GM19324 (cell line): ENCODE measurements around the gene ATG101.

Experiments
- ATAC-seq: cut with Tn5 transposase; IDR thresholded peaks from one replicate; pipeline ENCODE4 v1.9.1; 2021; ENCODE audit warnings: mild to moderate bottlenecking, moderate library complexity; ENCODE audit not compliant: unreplicated experiment, low FRiP score

The ATG101 gene

DNA sequence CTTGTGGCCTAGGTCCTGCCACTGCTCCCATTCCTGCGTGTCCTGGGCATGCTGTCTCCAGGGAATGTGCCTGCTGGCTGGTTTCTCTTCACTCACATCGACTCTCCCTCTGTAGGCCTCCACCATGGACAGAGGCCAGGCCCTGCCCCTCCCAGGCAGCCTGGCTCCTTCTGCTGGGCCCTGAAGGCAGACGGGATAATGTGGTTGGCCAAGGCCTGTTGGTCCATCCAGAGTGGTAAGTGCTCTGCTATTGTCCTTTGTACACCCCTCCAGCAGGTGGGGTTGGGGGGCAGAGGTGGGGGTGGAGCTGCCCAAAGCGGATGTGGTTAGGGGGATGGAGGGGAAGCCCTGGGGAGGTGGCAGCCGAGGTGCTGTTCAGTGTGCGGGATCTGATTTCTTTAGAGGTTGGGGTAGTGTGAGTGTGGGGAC, 28.1 kb upstream of the ATG101 start:
- ATAC-seq, result no peak

DNA sequence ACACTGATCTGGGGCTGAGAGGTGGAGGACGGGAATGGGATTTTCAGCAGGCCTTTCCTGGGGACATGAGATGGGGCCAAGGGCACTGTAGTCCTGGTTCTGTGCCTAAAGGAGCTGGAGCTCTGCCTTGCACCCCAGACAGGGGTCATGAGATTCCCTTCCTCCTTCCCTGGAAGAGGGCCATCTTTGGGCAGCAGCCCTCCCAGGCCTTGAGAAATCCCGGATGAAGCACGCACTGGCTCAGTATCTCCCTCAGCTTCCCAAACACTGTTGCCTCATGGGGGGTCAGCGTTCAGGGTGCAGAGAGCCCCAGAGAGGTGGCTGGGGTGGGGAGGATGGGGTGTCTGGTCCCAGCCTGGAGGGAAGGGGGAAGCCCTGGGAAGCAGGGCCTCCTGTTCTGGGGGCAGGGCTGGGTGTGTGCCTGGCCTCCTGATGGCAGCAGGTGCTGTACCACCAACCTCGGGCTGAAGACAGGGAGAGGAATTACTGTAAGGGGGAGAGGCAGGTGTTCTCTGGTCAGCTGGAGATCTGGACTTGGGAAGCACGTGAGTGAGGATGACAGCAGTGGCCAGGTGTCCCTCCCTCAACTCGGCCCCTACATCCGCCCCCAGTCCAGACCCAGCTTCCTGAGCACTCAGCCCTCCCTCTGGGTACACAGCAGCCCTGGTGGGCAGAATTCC, 26.9 kb upstream of the ATG101 start:
- no peak for ATAC-seq

DNA sequence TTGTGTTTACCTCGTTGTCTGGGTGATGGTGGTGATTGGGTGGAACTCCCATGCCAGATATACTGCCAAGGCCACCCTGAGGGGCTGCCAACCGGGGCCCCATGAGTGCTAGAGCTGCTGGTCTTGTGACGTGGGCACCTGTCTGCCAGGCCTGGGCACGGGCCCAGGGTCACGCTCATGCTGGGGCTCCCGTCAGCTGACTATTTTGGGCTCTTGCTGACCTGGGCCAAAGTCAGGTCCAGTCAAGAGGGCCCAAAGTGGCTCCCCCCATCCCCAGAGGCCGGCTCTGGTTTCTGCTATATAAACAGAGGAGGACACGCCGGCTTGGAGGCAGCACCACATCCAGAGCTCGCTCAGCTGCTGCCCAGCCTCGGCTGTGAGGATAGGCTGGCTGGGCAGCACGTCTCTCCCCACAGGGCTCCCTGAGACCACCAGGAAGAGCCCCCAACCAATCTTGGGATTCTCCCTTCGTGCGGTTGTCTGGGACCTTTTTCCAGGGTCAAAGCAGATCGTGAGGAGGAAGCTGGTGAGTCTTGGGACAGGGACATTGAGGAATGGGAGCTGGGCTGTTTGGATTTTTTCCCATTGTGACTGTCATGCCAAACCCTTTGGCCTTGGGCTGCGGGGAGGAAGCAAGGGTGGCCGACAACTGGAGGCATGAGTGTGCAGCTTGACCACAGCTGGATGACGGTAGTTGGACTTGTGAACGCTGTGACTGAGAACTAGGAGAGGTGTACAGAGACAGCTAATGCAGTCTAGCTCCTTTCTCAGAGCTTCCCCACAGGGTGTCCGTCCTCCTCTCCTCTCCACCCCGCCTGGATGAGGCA, 26.2 kb upstream of the ATG101 start:
- ATAC-seq, result no peak

DNA sequence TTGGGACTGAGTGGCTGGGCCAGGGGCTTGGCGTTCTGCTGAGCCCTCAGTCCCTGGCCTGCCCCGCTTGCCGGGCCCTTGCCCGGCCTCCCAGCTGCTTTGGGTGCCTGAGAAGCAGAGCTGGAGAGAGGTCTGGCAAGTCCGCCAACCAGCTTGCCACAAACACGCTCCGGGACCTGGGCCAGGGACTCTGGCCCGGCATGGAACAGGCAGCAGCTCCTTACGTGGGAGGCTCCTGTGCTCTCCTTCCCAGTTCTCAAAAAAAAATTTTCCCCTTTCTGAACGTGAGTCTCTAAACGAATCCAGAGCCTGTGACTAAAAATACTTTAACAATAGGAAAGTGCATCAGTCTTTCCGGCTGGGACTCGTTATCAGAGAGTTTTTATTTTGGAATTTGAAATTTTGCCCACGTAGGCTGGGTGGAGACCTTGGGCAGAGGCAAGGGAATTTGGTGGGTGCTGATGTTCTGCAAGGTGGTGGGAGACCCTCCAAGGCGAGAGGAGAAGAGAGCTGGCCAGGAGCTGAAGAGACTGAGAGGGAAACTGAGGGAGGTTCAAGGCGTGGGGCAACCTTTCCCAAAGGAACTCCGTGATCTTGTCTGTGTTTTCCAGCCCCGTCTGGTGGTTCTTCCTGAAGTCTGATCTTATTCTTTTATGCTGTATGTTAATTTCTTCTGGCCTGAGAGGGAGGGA, 25.3 kb upstream of the ATG101 start:
- no peak for ATAC-seq

DNA sequence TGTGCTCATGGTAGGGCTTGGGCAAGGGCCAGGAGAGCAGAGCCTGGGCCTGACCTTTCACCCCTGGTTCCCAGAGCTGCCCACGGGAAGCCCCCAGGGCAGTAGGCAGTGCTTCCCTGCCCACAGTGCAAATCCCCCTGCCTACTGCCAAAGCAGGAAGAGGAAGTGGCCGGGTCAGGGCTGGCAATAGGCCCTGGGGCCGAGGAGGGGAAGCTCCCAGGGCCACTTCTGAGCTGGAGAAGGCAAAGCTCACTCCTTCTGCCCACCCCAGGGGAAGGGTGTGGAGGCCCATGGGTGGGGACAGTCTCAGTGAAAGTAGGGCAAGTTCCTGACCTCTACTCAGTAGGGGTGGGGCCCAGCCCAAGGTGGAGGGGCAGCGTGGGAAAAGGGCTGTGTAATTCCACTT, 24.0 kb upstream of the ATG101 start:
- no peak for ATAC-seq

DNA sequence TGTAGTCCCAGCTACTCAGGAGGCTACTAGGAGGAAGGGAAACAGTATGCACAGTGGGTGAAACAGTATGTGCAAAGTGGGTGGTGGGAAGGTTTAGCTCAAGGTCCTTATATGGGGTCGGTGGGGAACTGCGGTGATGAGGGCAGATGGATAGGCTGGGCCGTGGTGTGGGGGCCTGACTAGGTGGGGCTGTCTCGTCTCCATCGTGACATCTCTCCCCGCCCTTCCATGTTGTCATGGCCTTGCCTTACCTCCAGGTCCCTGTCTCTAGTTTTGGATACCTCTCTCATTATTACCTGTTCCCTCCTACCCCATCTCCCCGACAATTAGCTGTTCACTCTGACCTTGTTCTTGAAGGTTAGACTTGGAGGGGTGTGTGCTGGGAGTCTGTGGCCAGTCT, 22.9 kb upstream of the ATG101 start:
- ATAC-seq, result no peak

DNA sequence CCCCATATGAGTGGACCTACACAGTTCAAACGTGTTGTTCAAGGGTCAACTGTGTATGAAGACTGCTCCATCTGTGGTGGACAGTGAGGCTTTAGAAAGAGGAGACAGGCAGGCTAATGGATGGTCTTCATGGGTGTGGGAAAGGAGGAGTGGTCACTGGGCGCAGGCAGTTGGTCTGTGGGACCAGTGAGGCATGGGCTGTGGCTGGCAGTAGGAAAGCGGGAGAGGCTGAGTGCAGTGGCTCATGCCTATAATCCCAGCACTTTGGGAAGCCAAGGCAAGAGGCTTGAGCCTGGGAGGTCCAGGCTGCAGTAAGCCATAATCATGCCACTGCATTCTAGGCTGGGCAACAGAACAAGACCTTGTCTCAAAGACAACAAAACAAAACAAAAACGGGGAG, 20.5 kb upstream of the ATG101 start:
- ATAC-seq, result no peak

DNA sequence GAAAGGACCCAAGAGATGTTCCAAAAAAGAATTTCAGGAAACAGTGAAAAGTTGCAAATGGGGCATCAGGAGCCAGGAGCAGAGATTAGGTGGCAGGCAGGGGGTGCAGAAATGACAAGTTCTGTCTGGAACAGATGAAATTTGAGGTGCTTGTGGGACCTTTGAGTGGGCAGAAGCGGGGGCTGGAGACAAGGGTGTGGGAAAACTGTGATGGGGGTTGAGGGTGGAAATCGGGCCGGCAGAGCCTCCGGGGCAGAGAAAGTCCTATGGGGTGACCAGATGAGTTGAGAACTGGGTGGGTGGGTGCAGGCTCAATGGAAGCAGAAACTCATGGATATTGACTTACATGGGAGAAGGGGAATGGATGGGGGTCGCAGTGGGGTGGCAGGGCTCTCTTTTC, 20.1 kb upstream of the ATG101 start:
- no peak for ATAC-seq

DNA sequence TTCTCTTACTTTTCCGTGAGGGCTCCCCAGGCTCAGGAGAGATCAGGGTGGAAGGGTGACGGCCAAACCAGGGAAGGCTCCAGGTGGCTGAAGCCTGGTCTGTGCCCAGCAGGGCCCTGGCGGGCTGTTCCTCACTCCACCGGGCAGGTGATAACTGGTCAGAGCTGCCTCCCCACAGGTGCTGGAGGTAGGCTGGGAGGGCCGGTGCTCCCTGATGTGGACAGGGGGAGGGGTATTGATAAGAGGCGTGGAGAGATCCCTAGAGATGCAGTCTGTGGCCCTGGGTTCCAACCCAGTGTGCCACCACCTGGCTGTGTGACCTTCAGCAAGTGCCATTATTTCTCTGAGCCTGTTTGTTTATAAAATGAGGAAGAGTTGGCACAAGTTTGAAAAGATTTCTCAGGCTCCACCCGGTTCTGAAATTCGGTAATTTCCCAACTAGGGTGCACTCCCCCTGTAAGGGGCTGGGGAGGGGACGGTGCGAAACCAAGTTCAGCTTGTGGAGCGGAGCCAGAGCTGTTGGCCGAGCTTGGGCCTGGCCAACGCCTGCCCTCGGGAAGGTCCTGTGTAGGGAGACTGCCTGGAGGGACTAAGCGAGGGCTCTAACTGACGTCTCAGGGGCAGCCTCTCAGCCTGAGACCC, 19.5 kb upstream of the ATG101 start:
- ATAC-seq, result no peak

DNA sequence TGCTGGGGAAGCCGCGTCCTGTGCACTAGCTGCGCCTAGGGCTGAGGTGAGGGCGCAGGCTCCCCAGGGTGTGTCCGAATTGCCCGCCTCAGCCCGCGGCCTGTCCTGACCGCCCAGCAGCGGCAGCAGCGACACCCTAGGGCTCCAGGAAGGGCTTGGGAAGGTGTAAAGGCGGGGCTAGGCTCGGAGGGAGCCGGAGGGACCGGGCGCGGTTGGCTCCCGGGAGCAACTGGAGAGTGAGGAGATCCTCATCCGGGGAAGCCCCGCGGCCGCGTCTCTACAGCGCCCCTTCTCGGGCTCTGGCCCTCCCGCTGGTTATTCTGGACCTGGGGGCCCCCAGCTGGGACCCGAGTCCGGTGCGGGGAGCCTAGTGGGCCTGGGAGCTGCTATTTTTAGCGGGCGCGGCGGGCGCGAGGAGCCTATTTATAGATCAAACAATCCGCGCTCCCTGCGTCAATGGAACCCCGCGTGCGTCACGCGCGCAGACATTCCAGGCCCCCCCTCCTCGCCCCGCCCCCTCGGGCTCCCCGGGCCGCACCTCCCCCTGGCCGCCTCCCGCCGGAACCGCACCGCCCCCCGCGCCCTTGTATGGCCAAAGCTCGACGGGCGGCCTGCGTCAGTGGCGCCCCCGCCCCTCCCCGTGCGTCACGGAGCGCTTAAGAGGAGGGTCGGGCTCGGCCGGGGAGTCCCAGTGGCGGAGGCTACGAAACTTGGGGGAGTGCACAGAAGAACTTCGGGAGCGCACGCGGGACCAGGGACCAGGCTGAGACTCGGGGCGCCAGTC, 18.8 kb upstream of the ATG101 start, which contains the start of gene NR4A1:
TSS of gene NR4A1 (plus strand) at position 685 of the 784 bp plus-strand sequence. CDS start 2,887 bp downstream, outside the sequence.
- ATAC-seq, result peak; percentile 80

DNA sequence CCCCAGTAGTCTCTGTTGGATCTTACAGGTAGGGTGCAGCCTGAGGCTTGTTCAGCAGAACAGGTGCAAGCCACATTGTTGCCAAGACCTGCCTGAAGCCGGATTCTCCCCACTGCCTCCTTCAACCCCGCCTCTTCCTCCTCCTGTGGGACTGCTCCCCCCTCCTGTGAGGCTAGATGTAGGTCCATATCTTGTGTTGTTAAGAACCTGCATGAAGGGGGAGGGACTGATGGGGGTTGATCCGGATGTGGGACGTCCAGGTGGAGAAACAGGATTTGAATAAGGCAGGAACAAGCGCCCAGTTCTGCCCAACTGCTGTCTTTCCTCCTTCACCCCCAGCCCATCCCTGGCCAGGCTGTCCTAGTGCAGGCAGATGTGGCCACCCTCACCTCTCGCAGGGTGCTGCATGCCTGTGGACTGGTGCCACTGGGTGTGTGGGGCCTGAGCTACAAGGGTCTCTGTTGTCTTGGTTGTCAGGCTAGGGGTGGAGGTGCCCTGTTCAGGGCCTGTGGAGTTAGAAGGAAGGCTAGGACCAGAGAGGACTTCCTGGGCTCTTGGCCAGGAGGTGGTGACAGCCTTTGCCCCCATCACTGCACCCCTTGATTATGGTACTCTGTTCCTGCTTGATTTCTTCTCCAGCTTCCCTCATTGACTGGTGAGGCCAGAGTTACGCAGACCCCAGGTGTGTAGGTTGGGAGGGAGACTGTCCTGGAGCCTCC, 17.2 kb upstream of the ATG101 start:
- ATAC-seq, result no peak

DNA sequence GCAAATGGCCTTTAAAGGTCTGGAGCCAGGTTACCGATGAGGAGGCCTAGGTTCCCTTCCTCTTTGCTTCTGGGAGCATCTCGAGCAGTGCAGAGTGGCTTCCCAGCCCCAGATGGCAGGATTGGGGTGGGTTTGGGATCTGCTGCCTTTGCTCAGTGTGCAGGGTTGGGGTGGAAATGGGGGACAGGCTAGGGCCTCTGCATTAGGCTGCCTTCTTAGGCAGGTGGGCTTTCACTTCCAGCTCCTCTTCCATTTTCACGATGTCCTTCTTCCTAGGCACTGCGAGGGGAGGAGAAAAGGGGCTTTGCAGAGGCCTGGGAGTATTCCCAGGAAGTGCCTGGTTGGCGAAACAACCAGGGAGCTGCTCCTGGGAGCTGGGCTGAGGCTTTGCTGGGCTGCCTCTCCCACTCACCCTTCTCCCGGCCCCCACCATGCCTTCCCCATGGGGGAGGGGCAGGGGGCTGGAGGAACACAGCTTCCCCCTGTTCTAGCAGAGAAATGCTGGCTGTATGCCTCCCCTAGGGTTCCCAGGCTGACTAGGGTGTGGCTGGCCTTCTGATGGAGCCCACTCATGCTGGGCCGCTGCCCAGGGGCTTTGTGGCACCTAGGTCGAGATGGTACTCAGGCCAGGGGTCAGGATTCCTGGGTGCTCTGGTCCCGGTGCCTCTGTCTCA, 16.1 kb upstream of the ATG101 start:
- ATAC-seq, result no peak

DNA sequence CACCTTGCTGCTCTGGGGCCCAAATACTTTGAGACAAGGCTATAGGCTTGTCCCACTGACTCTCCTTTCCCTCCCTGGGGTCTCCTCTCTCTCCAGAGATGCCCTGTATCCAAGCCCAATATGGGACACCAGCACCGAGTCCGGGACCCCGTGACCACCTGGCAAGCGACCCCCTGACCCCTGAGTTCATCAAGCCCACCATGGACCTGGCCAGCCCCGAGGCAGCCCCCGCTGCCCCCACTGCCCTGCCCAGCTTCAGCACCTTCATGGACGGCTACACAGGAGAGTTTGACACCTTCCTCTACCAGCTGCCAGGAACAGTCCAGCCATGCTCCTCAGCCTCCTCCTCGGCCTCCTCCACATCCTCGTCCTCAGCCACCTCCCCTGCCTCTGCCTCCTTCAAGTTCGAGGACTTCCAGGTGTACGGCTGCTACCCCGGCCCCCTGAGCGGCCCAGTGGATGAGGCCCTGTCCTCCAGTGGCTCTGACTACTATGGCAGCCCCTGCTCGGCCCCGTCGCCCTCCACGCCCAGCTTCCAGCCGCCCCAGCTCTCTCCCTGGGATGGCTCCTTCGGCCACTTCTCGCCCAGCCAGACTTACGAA, 15.4 kb upstream of the ATG101 start:
- no peak for ATAC-seq

DNA sequence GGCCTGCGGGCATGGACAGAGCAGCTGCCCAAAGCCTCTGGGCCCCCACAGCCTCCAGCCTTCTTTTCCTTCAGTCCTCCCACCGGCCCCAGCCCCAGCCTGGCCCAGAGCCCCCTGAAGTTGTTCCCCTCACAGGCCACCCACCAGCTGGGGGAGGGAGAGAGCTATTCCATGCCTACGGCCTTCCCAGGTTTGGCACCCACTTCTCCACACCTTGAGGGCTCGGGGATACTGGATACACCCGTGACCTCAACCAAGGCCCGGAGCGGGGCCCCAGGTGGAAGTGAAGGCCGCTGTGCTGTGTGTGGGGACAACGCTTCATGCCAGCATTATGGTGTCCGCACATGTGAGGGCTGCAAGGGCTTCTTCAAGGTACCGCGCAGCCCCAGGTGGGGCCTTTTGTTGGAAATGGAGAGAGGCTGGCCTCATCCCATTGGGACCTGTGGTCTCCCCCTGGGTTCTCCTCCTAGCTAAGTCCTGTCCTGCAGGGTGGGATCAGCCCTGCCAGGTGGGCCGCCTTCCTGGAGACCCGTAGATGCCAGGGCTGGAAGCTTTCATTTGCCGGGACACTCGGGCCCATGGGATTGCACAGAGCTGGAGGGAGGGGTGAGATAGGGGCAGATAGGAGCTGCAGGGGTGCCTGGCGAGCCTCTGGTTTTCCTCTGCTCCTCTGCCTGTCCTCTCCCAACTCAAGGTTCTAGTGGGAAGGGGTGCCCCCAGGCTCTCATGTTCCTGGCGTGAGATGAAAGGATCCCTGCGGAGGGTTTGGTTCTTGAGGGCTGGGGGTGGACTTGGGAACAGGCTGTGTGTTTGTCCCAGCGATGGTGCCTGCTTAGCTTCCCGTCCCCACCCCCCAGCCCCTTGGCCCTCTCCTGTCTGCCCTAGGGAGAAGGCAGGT, 14.7 kb upstream of the ATG101 start:
- no peak for ATAC-seq

DNA sequence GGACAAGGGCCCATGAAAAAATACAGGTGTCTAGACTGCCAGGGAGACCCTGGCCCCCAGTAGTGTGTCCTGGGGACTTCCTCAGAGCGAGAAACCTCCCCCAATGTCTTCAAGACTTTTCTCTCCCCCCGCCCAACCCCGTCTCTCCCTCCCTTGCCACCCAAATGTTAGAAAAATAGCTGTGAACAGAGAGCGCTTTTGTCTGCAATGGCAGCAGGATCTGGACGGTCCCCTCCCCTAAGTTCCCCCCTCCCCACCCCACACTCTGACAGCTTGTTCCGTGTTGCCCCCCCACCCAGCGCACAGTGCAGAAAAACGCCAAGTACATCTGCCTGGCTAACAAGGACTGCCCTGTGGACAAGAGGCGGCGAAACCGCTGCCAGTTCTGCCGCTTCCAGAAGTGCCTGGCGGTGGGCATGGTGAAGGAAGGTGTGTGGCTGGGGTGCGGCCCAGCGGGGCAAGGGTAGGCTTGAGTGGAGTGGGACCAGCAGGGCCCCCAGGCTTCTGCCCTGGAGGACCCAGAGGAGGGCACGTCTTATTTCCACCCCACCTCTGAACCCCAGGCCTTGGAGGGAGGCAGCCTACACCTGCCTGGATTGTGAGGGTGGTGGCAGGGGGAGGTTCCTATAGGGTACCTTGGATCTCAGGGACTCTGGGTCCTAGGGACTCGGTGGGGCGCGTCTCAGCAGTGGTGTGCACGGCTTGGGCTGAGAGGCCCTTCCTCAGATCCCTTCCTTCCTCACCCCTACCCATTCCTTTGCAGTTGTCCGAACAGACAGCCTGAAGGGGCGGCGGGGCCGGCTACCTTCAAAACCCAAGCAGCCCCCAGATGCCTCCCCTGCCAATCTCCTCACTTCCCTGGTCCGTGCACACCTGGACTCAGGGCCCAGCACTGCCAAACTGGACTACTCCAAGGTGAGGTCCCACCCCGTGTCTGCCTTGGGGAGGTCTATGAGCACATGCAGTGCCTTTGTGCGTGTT, 13.8 kb upstream of the ATG101 start:
- no peak for ATAC-seq
